Measurements from ENCODE around the gene ITIH4. TPM values are rescaled to one million over a fixed set of nuclear protein-coding genes. Genes with fewer than 3 reads are reported as not detected.

The ITIH4 gene
- total RNA-seq, 1 experiment from 2014 or later, result 4.1 TPM

- CTCF ChIA-PET, result no interaction called here
- no peak for TF ChIP-seq CTCF (IDR thresholded peaks at IDR 0.05; ENCODE audit: insufficient read depth in 1 of 2, low read depth in 1 of 2, low read length in 1 of 2, severe bottlenecking in 1 of 2, unreplicated experiment in 1 of 2)
- no peak overlapping the region for H3K4me3 Mint-ChIP-seq (ENCODE audit: unreplicated experiment)
Measured at GRCh38 chr3:52847241-52847640, 16.8 kb upstream of the ITIH4 start.

GRCh38 chr3:52846432-52846965, 16.0 kb upstream of the ITIH4 start:
- H3K36me3 ChIP-seq (ENCODE audit: control insufficient read depth, insufficient read depth, low read length), result peaks cover 2% of the 10 kb centered on the region; the same call in 1 of the 2 replicates
- Mint-ChIP-seq H3K4me3 (ENCODE audit: unreplicated experiment) (no peak overlapping the region), H3K9me3 (ENCODE audit: unreplicated experiment) (no peaks in the 10 kb centered on the region), H3K27me3 (ENCODE audit: insufficient read depth, unreplicated experiment) (no peaks in the 10 kb centered on the region), H3K4me1 (ENCODE audit: low read depth, unreplicated experiment) (no peaks in the 10 kb centered on the region), H3K27ac (ENCODE audit: unreplicated experiment) (no peak overlapping the region), H3K36me3 (ENCODE audit: insufficient read depth, unreplicated experiment) (peaks cover 11% of the 10 kb centered on the region)
- no peak overlapping the region for H3K4me3 ChIP-seq (ENCODE audit: low read depth, low read length)
- CTCF ChIA-PET, result interaction anchor here (0.6 kb wide), 1 partner anchor 144 kb away, joined by 4 read pairs; no protein-coding TSS in a partner anchor
- POLR2A ChIA-PET, result interaction anchor here (0.6 to 0.7 kb wide), 2 partner anchors 25 to 1160 kb away, joined by 3 to 4 read pairs; no protein-coding TSS in a partner anchor
- no peak for DNase-seq
- no peaks in the 10 kb centered on the region for H3K9me3 ChIP-seq
- H3K27me3 ChIP-seq (replicated peaks; ENCODE audit: control insufficient read depth, insufficient read depth, low read length), result no peaks in the 10 kb centered on the region
- no peak for TF ChIP-seq CTCF (IDR thresholded peaks at IDR 0.05; ENCODE audit: insufficient read depth in 1 of 2, low read depth in 1 of 2, low read length in 1 of 2, severe bottlenecking in 1 of 2, unreplicated experiment in 1 of 2)
- intact Hi-C loops (cut with micrococcal nuclease; ENCODE audit: unreplicated experiment), result no loop called here
- no TSS peak for BruUV-seq (replicated peaks)
- H3K4me1 ChIP-seq, result no peaks in the 10 kb centered on the region

More at GRCh38 chr3:52847241-52847640, 16.8 kb upstream of the ITIH4 start:
- peaks cover 6% of the 10 kb centered on the region for H3K36me3 Mint-ChIP-seq (ENCODE audit: insufficient read depth, unreplicated experiment)
- Histone ChIP-seq H3K4me3 (ENCODE audit: low read depth, low read length) (no peak overlapping the region), H3K4me1 (no peaks in the 10 kb centered on the region), H3K9me3 (no peaks in the 10 kb centered on the region), H3K36me3 (ENCODE audit: control insufficient read depth, insufficient read depth, low read length) (peaks cover 2% of the 10 kb centered on the region; the same call in 1 of the 2 replicates), H3K27me3 (replicated peaks; ENCODE audit: control insufficient read depth, insufficient read depth, low read length) (no peaks in the 10 kb centered on the region)
- no peak overlapping the region for H3K27ac Mint-ChIP-seq (ENCODE audit: unreplicated experiment)
- DNase-seq, result no peak
- no peaks in the 10 kb centered on the region for H3K27me3 Mint-ChIP-seq (ENCODE audit: insufficient read depth, unreplicated experiment)
- POLR2A ChIA-PET, result interaction anchor here (0.7 kb wide), 1 partner anchor 26 kb away, joined by 4 read pairs; no protein-coding TSS in a partner anchor
- no TSS peak for BruUV-seq (replicated peaks)
- H3K4me1 Mint-ChIP-seq (ENCODE audit: low read depth, unreplicated experiment), result peaks cover 4% of the 10 kb centered on the region
- intact Hi-C loops (cut with micrococcal nuclease; ENCODE audit: unreplicated experiment), result no loop called here
- no peaks in the 10 kb centered on the region for H3K9me3 Mint-ChIP-seq (ENCODE audit: unreplicated experiment)

- Mint-ChIP-seq H3K4me1 (ENCODE audit: low read depth, unreplicated experiment) (no peaks in the 10 kb centered on the region), H3K9me3 (ENCODE audit: unreplicated experiment) (no peaks in the 10 kb centered on the region), H3K36me3 (ENCODE audit: insufficient read depth, unreplicated experiment) (peaks cover 6% of the 10 kb centered on the region), H3K4me3 (ENCODE audit: unreplicated experiment) (no peak overlapping the region), H3K27ac (ENCODE audit: unreplicated experiment) (no peak overlapping the region), H3K27me3 (ENCODE audit: insufficient read depth, unreplicated experiment) (no peaks in the 10 kb centered on the region)
- Histone ChIP-seq H3K27me3 (replicated peaks; ENCODE audit: control insufficient read depth, insufficient read depth, low read length) (no peaks in the 10 kb centered on the region), H3K36me3 (ENCODE audit: control insufficient read depth, insufficient read depth, low read length) (peaks cover 2% of the 10 kb centered on the region; the same call in 1 of the 2 replicates), H3K4me3 (ENCODE audit: low read depth, low read length) (no peak overlapping the region), H3K4me1 (no peaks in the 10 kb centered on the region), H3K9me3 (no peaks in the 10 kb centered on the region)
- peak in 1 of 2 experiments; percentile 34 for DNase-seq
- TF ChIP-seq CTCF (IDR thresholded peaks at IDR 0.05; ENCODE audit: insufficient read depth in 1 of 2, low read depth in 1 of 2, low read length in 1 of 2, severe bottlenecking in 1 of 2, unreplicated experiment in 1 of 2), result peak; percentile 23 to 37
- ChIA-PET POLR2A (no interaction called here), CTCF (interaction anchor here (0.6 to 1.3 kb wide), 2 partner anchors 66 to 257 kb away, joined by 3 to 4 read pairs; no protein-coding TSS in a partner anchor)
- intact Hi-C loops (cut with micrococcal nuclease; ENCODE audit: unreplicated experiment), result no loop called here
- BruUV-seq (replicated peaks), result no TSS peak
Measured at GRCh38 chr3:52845691-52846431, 15.4 kb upstream of the ITIH4 start.
